GM12892 (cell line): Measurements from ENCODE around the gene SLC7A11.

ENCODE experiments used
- DNase-seq: peaks from one replicate; pipeline ENCODE4 v3.0.0; 2011; ENCODE audit not compliant: insufficient read length
- FAIRE-seq: peaks from 2 replicates; lab custom pipeline; 2011; peaks lifted over from hg19 to GRCh38; lab: Jason Lieb, UNC
- POLR2A ChIP-seq: IDR thresholded peaks from 2 replicates; pipeline ENCODE4 v1.6.1; 2011; ENCODE audit warnings: low read depth, low read length, control low read depth
- POLR2AphosphoS5 ChIP-seq: IDR thresholded peaks from 2 replicates; pipeline ENCODE4 v1.6.1; 2011; ENCODE audit warnings: low read depth, low read length, control low read depth
- TAF1 ChIP-seq: IDR thresholded peaks from 2 replicates; pipeline ENCODE4 v1.6.1; 2011; ENCODE audit warnings: low read depth, mild to moderate bottlenecking, control low read depth, low read length, borderline replicate concordance

The SLC7A11 gene

GRCh38 chr4:138262469-138262868 lies 20.3 kb upstream of the SLC7A11 start:
- TF ChIP-seq POLR2AphosphoS5: no peak
- no peak for TF ChIP-seq POLR2A
- no peak for TF ChIP-seq TAF1
- DNase-seq (no peak), FAIRE-seq (no peak)

- no peak for FAIRE-seq
- DNase-seq: no peak
- TF ChIP-seq POLR2A: no peak
- TF ChIP-seq TAF1: no peak
- no peak for TF ChIP-seq POLR2AphosphoS5
These were observed 19.9 kb upstream of the SLC7A11 start for GRCh38 chr4:138262030-138262429.

- TF ChIP-seq POLR2A: no peak
- no peak for TF ChIP-seq TAF1
- FAIRE-seq (no peak), DNase-seq (no peak)
These were observed 17.7 kb upstream of the SLC7A11 start for GRCh38 chr4:138259824-138260223.

- TF ChIP-seq TAF1: no peak
- TF ChIP-seq POLR2A: no peak
- TF ChIP-seq POLR2AphosphoS5: no peak
- DNase-seq (no peak), FAIRE-seq (no peak)
These were observed 17.1 kb upstream of the SLC7A11 start for GRCh38 chr4:138259271-138259670.

DNA sequence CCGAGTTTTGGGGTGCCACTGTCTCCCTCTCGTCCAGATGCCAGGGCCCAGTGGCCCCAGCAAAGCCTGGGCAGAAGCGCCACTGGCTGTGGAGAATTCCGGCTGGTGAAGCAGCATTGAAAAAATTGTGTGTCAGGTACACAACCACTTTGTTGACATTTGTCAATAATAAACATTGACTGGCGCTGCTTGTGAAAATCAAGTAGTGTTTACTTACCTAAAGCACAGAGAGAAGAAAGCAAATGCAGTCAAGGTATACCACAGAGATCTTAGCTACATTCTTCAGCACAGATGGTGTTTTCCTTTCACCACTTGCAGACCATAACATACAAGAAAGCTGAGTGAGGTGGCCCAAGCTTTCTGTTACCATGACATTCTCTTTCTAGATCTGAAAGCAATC lies 14.5 kb upstream of the SLC7A11 start:
- FAIRE-seq: no peak
- no peak for DNase-seq
- TF ChIP-seq POLR2A (no peak), POLR2AphosphoS5 (no peak), TAF1 (no peak)

GRCh38 chr4:138255917-138256597 lies 13.9 kb upstream of the SLC7A11 start:
- no peak for TF ChIP-seq POLR2A
- TF ChIP-seq POLR2AphosphoS5: no peak
- no peak for TF ChIP-seq TAF1
- FAIRE-seq: no peak
- DNase-seq: no peak

- DNase-seq (no peak), FAIRE-seq (no peak)
- TF ChIP-seq POLR2A: no peak
- no peak for TF ChIP-seq POLR2AphosphoS5
- TF ChIP-seq TAF1: no peak
These were observed 10.4 kb upstream of the SLC7A11 start for GRCh38 chr4:138252551-138252950.

GRCh38 chr4:138251938-138252337 lies 9.8 kb upstream of the SLC7A11 start:
- TF ChIP-seq TAF1 (no peak), POLR2A (no peak), POLR2AphosphoS5 (no peak)
- FAIRE-seq (no peak), DNase-seq (no peak)

DNA sequence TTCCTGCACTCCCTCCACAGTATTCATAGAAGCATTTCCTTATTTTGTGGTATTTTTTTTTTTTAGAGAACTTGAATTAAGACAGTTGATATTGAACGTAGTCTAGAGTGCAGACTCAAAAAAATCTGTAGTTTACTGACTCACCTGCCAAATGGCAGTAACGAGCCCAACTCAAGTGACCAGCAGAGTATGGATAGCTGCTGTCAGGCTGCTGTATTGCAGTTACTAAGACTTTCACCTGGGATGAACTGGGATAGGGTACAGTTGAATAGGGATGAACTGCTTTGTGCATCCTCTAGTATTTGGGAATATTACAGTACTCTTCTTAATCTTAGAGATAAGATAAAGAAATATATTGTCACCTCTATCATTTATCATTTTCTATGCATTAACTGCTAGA lies 7.0 kb upstream of the SLC7A11 start:
- DNase-seq (no peak), FAIRE-seq (no peak)
- TF ChIP-seq TAF1 (no peak), POLR2A (no peak), POLR2AphosphoS5 (no peak)

GRCh38 chr4:138248058-138248457 lies 5.9 kb upstream of the SLC7A11 start:
- no peak for FAIRE-seq
- no peak for TF ChIP-seq TAF1
- no peak for TF ChIP-seq POLR2A
- TF ChIP-seq POLR2AphosphoS5: no peak

DNA sequence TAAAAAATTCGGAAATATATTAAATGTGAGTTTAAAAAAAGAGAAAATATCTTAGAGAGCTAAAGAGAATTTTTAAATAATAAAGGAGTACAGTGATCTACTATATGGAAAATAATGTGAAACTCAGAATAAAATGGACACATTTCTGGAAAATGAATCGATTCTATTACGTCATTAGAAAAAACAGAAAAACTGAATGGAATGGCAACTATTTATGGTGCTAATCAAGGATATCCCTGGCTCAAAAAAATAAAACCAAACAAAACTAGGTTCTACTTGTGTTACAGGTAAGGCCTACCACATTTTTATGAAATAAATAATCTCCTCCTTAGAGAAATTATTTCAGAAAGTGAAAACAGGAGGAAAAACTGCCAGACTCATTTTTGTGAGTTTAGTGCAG lies 5.5 kb upstream of the SLC7A11 start:
- TF ChIP-seq POLR2AphosphoS5 (no peak), TAF1 (no peak), POLR2A (no peak)
- DNase-seq (no peak), FAIRE-seq (no peak)

More at GRCh38 chr4:138248058-138248457, 5.9 kb upstream of the SLC7A11 start:
- no peak for DNase-seq

GRCh38 chr4:138243369-138243768 lies 1.2 kb upstream of the SLC7A11 start:
- TF ChIP-seq POLR2A (no peak), TAF1 (no peak), POLR2AphosphoS5 (no peak)
- FAIRE-seq (no peak), DNase-seq (no peak)

GRCh38 chr4:138242834-138243156 lies 646 bp upstream of the SLC7A11 start:
- DNase-seq (no peak), FAIRE-seq (no peak)

More at GRCh38 chr4:138242834-138243156, 646 bp upstream of the SLC7A11 start:
- TF ChIP-seq POLR2AphosphoS5: no peak
- no peak for TF ChIP-seq TAF1
- no peak for TF ChIP-seq POLR2A
